SH-SY5Y (cell line): ENCODE measurements around the gene NCAPD2.

Experiments
- GATA2 ChIP-seq: IDR thresholded peaks from 2 replicates; pipeline ENCODE4 v1.6.1; 2011; ENCODE audit warnings: mild to moderate bottlenecking, low read depth, low read length
- GATA3 ChIP-seq: IDR thresholded peaks from 2 replicates; pipeline ENCODE4 v1.6.1; 2011; ENCODE audit warnings: low read depth, mild to moderate bottlenecking, low read length, moderate library complexity

DNA sequence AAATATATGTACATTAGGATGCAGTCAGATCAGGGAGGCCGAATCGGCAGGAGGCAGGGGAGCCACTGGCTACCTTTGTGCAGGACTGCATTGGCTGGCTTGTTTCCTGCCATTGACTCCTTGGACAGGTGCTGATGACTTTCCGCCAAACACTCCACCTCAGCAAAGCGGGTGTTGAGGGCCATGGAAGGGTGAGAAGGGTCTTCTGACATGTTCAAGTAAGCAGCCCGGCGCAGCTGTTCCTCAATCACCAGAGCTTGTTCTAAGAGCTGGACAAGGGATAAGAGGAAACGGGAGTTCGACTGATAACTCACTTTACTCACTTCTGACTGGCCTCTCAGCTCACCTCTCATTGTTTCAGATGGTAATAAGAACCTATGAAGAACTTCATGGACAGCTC is 79.1 kb downstream of the NCAPD2 start:
- TF ChIP-seq GATA2 (no peak), GATA3 (no peak)
